ENCODE results near the gene GTF2IRD1. TPM values are rescaled to one million over a fixed set of nuclear protein-coding genes. Genes with fewer than 3 reads are reported as not detected.

The GTF2IRD1 gene
- total RNA-seq, 6 experiments from 2014 or later: 19.7 to 24.6 (median 22.4) TPM

- DNase-seq: no peak
- H3K27ac Mint-ChIP-seq: no peak overlapping the region
Observed at GRCh38 chr7:74512762-74513161, 59.1 kb downstream of the GTF2IRD1 start.

GRCh38 chr7:74514131-74514591 is 60.5 kb downstream of the GTF2IRD1 start:
- no peak overlapping the region for H3K27ac Mint-ChIP-seq

More at GRCh38 chr7:74512762-74513161, 59.1 kb downstream of the GTF2IRD1 start:
- Mint-ChIP-seq H3K4me1 (ENCODE audit: low read depth) (no peaks in the 10 kb centered on the region), H3K4me3 (no peak overlapping the region), H3K27me3 (ENCODE audit: insufficient read depth) (no peaks in the 10 kb centered on the region; the same call in 1 of the 2 replicates), H3K9me3 (no peaks in the 10 kb centered on the region), H3K36me3 (ENCODE audit: low read depth) (no peaks in the 10 kb centered on the region)
- TF ChIP-seq, protein P1, sequence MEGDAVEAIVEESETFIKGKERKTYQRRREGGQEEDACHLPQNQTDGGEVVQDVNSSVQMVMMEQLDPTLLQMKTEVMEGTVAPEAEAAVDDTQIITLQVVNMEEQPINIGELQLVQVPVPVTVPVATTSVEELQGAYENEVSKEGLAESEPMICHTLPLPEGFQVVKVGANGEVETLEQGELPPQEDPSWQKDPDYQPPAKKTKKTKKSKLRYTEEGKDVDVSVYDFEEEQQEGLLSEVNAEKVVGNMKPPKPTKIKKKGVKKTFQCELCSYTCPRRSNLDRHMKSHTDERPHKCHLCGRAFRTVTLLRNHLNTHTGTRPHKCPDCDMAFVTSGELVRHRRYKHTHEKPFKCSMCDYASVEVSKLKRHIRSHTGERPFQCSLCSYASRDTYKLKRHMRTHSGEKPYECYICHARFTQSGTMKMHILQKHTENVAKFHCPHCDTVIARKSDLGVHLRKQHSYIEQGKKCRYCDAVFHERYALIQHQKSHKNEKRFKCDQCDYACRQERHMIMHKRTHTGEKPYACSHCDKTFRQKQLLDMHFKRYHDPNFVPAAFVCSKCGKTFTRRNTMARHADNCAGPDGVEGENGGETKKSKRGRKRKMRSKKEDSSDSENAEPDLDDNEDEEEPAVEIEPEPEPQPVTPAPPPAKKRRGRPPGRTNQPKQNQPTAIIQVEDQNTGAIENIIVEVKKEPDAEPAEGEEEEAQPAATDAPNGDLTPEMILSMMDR (IDR thresholded peaks at IDR 0.05): no peak

DNA sequence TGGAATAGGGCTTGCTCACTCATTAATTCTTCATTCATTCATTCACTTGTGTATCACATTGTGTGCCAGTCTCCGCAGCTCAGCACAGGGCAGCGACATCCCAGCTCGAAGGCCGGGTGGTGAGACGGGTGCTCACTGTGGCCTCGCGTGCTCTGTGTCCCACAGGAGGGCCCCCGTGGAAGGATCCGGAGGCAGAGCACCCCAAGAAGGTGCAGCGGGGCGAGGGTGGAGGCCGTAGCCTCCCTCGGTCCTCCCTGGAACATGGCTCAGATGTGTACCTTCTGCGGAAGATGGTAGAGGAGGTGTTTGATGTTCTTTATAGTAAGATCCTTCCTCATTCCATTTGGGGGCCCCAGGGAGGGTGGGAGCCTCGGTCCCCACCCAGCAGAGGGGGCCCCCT is 61.6 kb downstream of the GTF2IRD1 start:
- Mint-ChIP-seq H3K36me3 (ENCODE audit: low read depth) (peaks cover 4% of the 10 kb centered on the region; the same call in 1 of the 2 replicates), H3K9me3 (no peaks in the 10 kb centered on the region), H3K4me1 (ENCODE audit: low read depth) (no peaks in the 10 kb centered on the region), H3K27ac (no peak overlapping the region), H3K27me3 (ENCODE audit: insufficient read depth) (no peaks in the 10 kb centered on the region; the same call in 1 of the 2 replicates), H3K4me3 (no peak overlapping the region)
- TF ChIP-seq, protein P1 (IDR thresholded peaks at IDR 0.05): no peak
- DNase-seq: no peak

More at GRCh38 chr7:74514131-74514591, 60.5 kb downstream of the GTF2IRD1 start:
- no peak for DNase-seq
- H3K36me3 Mint-ChIP-seq (ENCODE audit: low read depth): peaks cover 4% of the 10 kb centered on the region; the same call in 1 of the 2 replicates
- TF ChIP-seq, protein P1 (IDR thresholded peaks at IDR 0.05): no peak
- H3K4me3 Mint-ChIP-seq: no peak overlapping the region
- no peaks in the 10 kb centered on the region for H3K4me1 Mint-ChIP-seq (ENCODE audit: low read depth)
- no peaks in the 10 kb centered on the region for H3K9me3 Mint-ChIP-seq
- H3K27me3 Mint-ChIP-seq (ENCODE audit: insufficient read depth): no peaks in the 10 kb centered on the region; the same call in 1 of the 2 replicates

DNA sequence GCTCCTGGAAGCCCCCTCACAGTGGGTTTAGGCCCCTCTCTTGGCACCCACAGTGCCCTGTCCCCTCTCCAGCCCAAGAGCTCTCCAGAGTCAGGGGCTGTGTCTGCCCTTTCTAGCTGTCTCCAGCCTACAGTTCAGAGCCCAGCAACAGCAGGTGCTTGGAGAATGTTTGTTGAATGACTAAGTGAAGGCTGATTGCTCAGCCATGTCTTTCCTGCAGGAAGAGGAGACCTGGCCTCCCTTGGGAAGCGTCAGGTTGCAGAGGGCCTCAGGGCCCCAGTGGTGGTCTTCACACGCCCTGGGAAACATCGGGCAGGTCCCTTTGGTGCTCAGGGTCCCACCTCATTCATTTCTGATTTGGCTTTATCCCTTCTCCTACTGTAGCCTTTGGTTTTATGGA is 62.5 kb downstream of the GTF2IRD1 start:
- Mint-ChIP-seq H3K9me3 (no peaks in the 10 kb centered on the region), H3K4me3 (no peak overlapping the region), H3K36me3 (ENCODE audit: low read depth) (peaks cover 9% of the 10 kb centered on the region), H3K27me3 (ENCODE audit: insufficient read depth) (no peaks in the 10 kb centered on the region; the same call in 1 of the 2 replicates), H3K4me1 (ENCODE audit: low read depth) (no peaks in the 10 kb centered on the region), H3K27ac (no peak overlapping the region)
- TF ChIP-seq, protein P1 (IDR thresholded peaks at IDR 0.05): no peak
- no peak for DNase-seq

DNA sequence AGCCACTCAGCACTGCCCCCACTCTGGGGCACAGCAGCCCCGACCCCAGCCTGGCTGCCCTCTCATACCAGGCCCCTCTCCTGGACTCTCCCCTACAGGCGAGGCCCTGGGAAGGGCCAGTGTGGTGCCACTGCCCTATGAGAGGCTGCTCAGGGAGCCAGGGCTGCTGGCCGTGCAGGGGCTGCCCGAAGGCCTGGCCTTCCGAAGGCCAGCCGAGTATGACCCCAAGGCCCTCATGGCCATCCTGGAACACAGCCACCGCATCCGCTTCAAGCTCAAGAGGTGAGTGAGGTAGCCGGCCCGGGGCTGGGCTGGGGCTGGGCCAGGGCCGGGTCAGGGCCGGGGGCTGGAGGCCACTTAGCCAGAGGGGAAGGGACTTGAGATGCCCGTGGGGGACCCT is 64.3 kb downstream of the GTF2IRD1 start:
- H3K4me3 Mint-ChIP-seq: no peak overlapping the region
- peaks cover 2% of the 10 kb centered on the region for H3K27me3 Mint-ChIP-seq (ENCODE audit: insufficient read depth)

More for the DNA sequence above, 64.3 kb downstream of the GTF2IRD1 start:
- H3K27ac Mint-ChIP-seq: no peak overlapping the region
- H3K9me3 Mint-ChIP-seq: no peaks in the 10 kb centered on the region
- peaks cover 20% of the 10 kb centered on the region for H3K36me3 Mint-ChIP-seq (ENCODE audit: low read depth)
- H3K4me1 Mint-ChIP-seq (ENCODE audit: low read depth): no peaks in the 10 kb centered on the region
- no peak for DNase-seq
- TF ChIP-seq, protein P1 (IDR thresholded peaks at IDR 0.05): no peak
